ENCODE data around the gene FBXO27. TPM values are rescaled to one million over a fixed set of nuclear protein-coding genes. Genes with fewer than 3 reads are reported as not detected.
"Not testable (repeated sequence)": the region's sequence is repeated elsewhere in the genome, so short reads cannot be mapped to it uniquely, and the experiment has no call there.

The FBXO27 gene
- total and polyA plus RNA-seq, 4 donors: 2.1 to 5.0 (median 3.7) TPM

- Histone ChIP-seq H3K9ac (ENCODE audit: low read depth in 1 of 2, low read length in 2 of 2) (no peak overlapping the region), H3K36me3 (ENCODE audit: control insufficient read depth in 4 of 4, insufficient read depth in 3 of 4, low read depth in 1 of 4, low read length in 3 of 4) (no peaks in the 10 kb centered on the region), H3K4me3 (ENCODE audit: low read depth in 1 of 3, low read length in 3 of 3) (no peak overlapping the region), H3K27me3 (ENCODE audit: control insufficient read depth in 4 of 4, insufficient read depth in 4 of 4, low read length in 3 of 4) (no peaks in the 10 kb centered on the region), H3K4me1 (ENCODE audit: control insufficient read depth in 4 of 4, insufficient read depth in 4 of 4, low read length in 3 of 4) (no peaks in the 10 kb centered on the region), H3K9me3 (ENCODE audit: control insufficient read depth in 4 of 4, low read length in 3 of 4) (no peaks in the 10 kb centered on the region), H3K27ac (ENCODE audit: low read depth in 1 of 2, low read length in 2 of 2) (no peak overlapping the region)
- WGBS: 65% methylated on average over 3 of the region's 3 CpGs
- TF ChIP-seq NR2F2 (IDR thresholded peaks at IDR 0.05): no peak
- no peak for TF ChIP-seq HNF4G (IDR thresholded peaks at IDR 0.05)
- no peak for TF ChIP-seq MAX (IDR thresholded peaks at IDR 0.05)
- TF ChIP-seq RAD21 (IDR thresholded peaks at IDR 0.05): no peak
- no peak for TF ChIP-seq CTCF (IDR thresholded peaks at IDR 0.05; ENCODE audit: low read depth, low read length, missing input control)
- TF ChIP-seq EGR1 (IDR thresholded peaks at IDR 0.05; ENCODE audit: low read depth in 2 of 2): no peak
- no peak for TF ChIP-seq FOXA2 (IDR thresholded peaks at IDR 0.05)
- TF ChIP-seq HNF4A (conservative IDR thresholded peaks at IDR 0.05): no peak
- no peak for TF ChIP-seq FOXA1 (IDR thresholded peaks at IDR 0.05)
- no peak for TF ChIP-seq JUND (IDR thresholded peaks at IDR 0.05)
- no peak for TF ChIP-seq GABPA (IDR thresholded peaks at IDR 0.05 in 1 of 2, conservative IDR thresholded peaks at IDR 0.05 in 1 of 2)
- no peak for DNase-seq (ENCODE audit: low spot score)
Observed at GRCh38 chr19:39074205-39074692, 41.9 kb upstream of the FBXO27 start.

GRCh38 chr19:39070888-39071287, 38.5 kb upstream of the FBXO27 start:
- H3K9me3 ChIP-seq (ENCODE audit: control insufficient read depth in 4 of 4, low read length in 3 of 4): no peaks in the 10 kb centered on the region
- no peak overlapping the region for H3K9ac ChIP-seq (ENCODE audit: low read depth in 1 of 2, low read length in 2 of 2)
- TF ChIP-seq TAF1 (conservative IDR thresholded peaks at IDR 0.05) (no peak), FOXA1 (IDR thresholded peaks at IDR 0.05) (no peak), CTCF (IDR thresholded peaks at IDR 0.05; ENCODE audit: low read depth, low read length, missing input control) (no peak), RXRA (IDR thresholded peaks at IDR 0.05) (no peak), ATF3 (IDR thresholded peaks at IDR 0.05) (no peak), NR2F2 (IDR thresholded peaks at IDR 0.05) (no peak), RAD21 (IDR thresholded peaks at IDR 0.05) (no peak), EGR1 (IDR thresholded peaks at IDR 0.05; ENCODE audit: low read depth in 2 of 2) (no peak), FOXA2 (IDR thresholded peaks at IDR 0.05) (no peak), MAX (IDR thresholded peaks at IDR 0.05) (no peak), YY1 (IDR thresholded peaks at IDR 0.05) (no peak), ZBTB33 (IDR thresholded peaks at IDR 0.05) (no peak)
- DNase-seq (ENCODE audit: low spot score): no peak
- H3K27me3 ChIP-seq (ENCODE audit: control insufficient read depth in 4 of 4, insufficient read depth in 4 of 4, low read length in 3 of 4): no peaks in the 10 kb centered on the region
- WGBS: 90% methylated on average over 5 of the region's 5 CpGs
- no peak overlapping the region for H3K4me3 ChIP-seq (ENCODE audit: low read depth in 1 of 3, low read length in 3 of 3)
- H3K4me1 ChIP-seq (ENCODE audit: control insufficient read depth in 4 of 4, insufficient read depth in 4 of 4, low read length in 3 of 4): no peaks in the 10 kb centered on the region
- no peaks in the 10 kb centered on the region for H3K36me3 ChIP-seq (ENCODE audit: control insufficient read depth in 4 of 4, insufficient read depth in 3 of 4, low read depth in 1 of 4, low read length in 3 of 4)
- no peak overlapping the region for H3K27ac ChIP-seq (ENCODE audit: low read depth in 1 of 2, low read length in 2 of 2)

GRCh38 chr19:39068259-39068658, 35.9 kb upstream of the FBXO27 start:
- H3K4me1 ChIP-seq (ENCODE audit: control insufficient read depth in 4 of 4, insufficient read depth in 4 of 4, low read length in 3 of 4); H3K27ac ChIP-seq (ENCODE audit: low read depth in 1 of 2, low read length in 2 of 2); H3K36me3 ChIP-seq (ENCODE audit: control insufficient read depth in 4 of 4, insufficient read depth in 3 of 4, low read depth in 1 of 4, low read length in 3 of 4); H3K9ac ChIP-seq (ENCODE audit: low read depth in 1 of 2, low read length in 2 of 2); H3K9me3 ChIP-seq (ENCODE audit: control insufficient read depth in 4 of 4, low read length in 3 of 4); H3K4me3 ChIP-seq (ENCODE audit: low read depth in 1 of 3, low read length in 3 of 3); DNase-seq (ENCODE audit: low spot score); H3K27me3 ChIP-seq (ENCODE audit: control insufficient read depth in 4 of 4, insufficient read depth in 4 of 4, low read length in 3 of 4): not testable (repeated sequence)
- 86% methylated on average over 6 of the region's 6 CpGs for WGBS
